AML-193 (cell line): ENCODE measurements around the gene CNN1.

Source experiments
- DNase-seq, 2 experiments: peaks; one replicate each; lab custom pipeline; 2025; lab: John Stamatoyannopoulos, UW

Gene CNN1

GRCh38 chr19:11538232-11539036, at the start of gene CNN1:
CNN1 (plus strand) TSS chr19:11538851; CDS start chr19:11538928, 77 bp downstream.
- no peak for DNase-seq

GRCh38 chr19:11489378-11489777, 49.3 kb upstream of the CNN1 start:
- no peak for DNase-seq

GRCh38 chr19:11494634-11495285, 43.9 kb upstream of the CNN1 start:
- DNase-seq: no peak

- DNase-seq: no peak
These were observed 43.2 kb upstream of the CNN1 start for GRCh38 chr19:11495481-11495880.

- no peak for DNase-seq
These were observed 42.8 kb upstream of the CNN1 start for GRCh38 chr19:11495885-11496284.

GRCh38 chr19:11496391-11497163, 42.1 kb upstream of the CNN1 start:
- DNase-seq: peak; percentile 44 to 46

- no peak for DNase-seq
These were observed 39.4 kb upstream of the CNN1 start for GRCh38 chr19:11499220-11499726.

GRCh38 chr19:11499890-11500420, 38.7 kb upstream of the CNN1 start:
- DNase-seq: no peak

- no peak for DNase-seq
These were observed 34.1 kb upstream of the CNN1 start for GRCh38 chr19:11504502-11505031.

- peak; percentile 81 to 86 for DNase-seq
These were observed 33.6 kb upstream of the CNN1 start for GRCh38 chr19:11505032-11505503.

- peak; percentile 86 to 87 for DNase-seq
These were observed 33.0 kb upstream of the CNN1 start, which contains the start of gene ZNF653 for GRCh38 chr19:11505504-11506100. ZNF653 (minus strand) TSS chr19:11505839; CDS start chr19:11505786, 53 bp downstream.

GRCh38 chr19:11506101-11506555, 32.5 kb upstream of the CNN1 start:
- DNase-seq: peak; percentile 21 to 64

- no peak for DNase-seq
These were observed 31.7 kb upstream of the CNN1 start for GRCh38 chr19:11506967-11507366.

- no peak for DNase-seq
These were observed 31.1 kb upstream of the CNN1 start for GRCh38 chr19:11507370-11508078.

GRCh38 chr19:11510444-11510843, 28.2 kb upstream of the CNN1 start:
- DNase-seq: no peak

- no peak for DNase-seq
These were observed 24.7 kb upstream of the CNN1 start for GRCh38 chr19:11513946-11514345.

GRCh38 chr19:11519138-11519537, 19.5 kb upstream of the CNN1 start:
- DNase-seq: no peak

- DNase-seq: peak; percentile 90 to 95
These were observed 9.9 kb upstream of the CNN1 start, which contains the start of gene ECSIT for GRCh38 chr19:11528551-11529341. ECSIT (minus strand) TSS chr19:11529134; CDS start chr19:11519170, 9,964 bp downstream.

- peak; percentile 57 to 64 for DNase-seq
These were observed 8.2 kb upstream of the CNN1 start for GRCh38 chr19:11530432-11530831.
